Endothelial cell of umbilical vein (primary cell): Measurements from ENCODE around the gene CCDC9. TPM values are rescaled to one million over a fixed set of nuclear protein-coding genes. Genes with fewer than 3 reads are reported as not detected.
"Not testable (repeated sequence)": the region's sequence is repeated elsewhere in the genome, so short reads cannot be mapped to it uniquely, and the experiment has no call there.

Experiments used
- BruUV-seq: library from RNA; stranded (reverse); fragments of 400-500 nt; replicated peaks from 2 replicates; lab custom pipeline; 2021; lab: Mats Ljungman, UMichigan
- CTCF ChIA-PET: fragments of 300-600, 350-600 bp; sonication (Branson Sonifier 250); formaldehyde crosslinking; loops from one replicate; lab custom pipeline; 2021; ENCODE audit warnings: antibody characterized with exemption, inconsistent platforms; lab: Charles Lee
- POLR2A ChIA-PET: fragments of 300-600, 350-600 bp; sonication (Branson Sonifier 250); formaldehyde crosslinking; loops from one replicate; lab custom pipeline; 2021; ENCODE audit warnings: antibody characterized with exemption, inconsistent platforms; lab: Charles Lee
- DNase-seq: peaks from one replicate; pipeline ENCODE4 v3.0.0-alpha.2; 2011; ENCODE audit warnings: low read depth, low spot score
- FAIRE-seq: peaks from 2 replicates; lab custom pipeline; 2011; peaks lifted over from hg19 to GRCh38; lab: Jason Lieb, UNC
- H2AFZ ChIP-seq: 2 replicates; pipeline ENCODE4 v1.6.0; 2012; ENCODE audit warnings: low read depth, low read length, control low read depth, inconsistent platforms
- H3K27ac ChIP-seq: 2 replicates; pipeline ENCODE4 v1.5.1; 2011; ENCODE audit warnings: low read depth, mild to moderate bottlenecking, control low read depth, low read length, moderate library complexity; ENCODE audit not compliant: insufficient read depth
- H3K27me3 ChIP-seq, 2 experiments: 2 replicates each; pipeline versions ENCODE4 v1.6.0 to v1.6.1; 2011; ENCODE audit warnings: low read length in 2 of 2, mixed read lengths in 1 of 2; ENCODE audit not compliant: control insufficient read depth in 2 of 2, insufficient read depth in 2 of 2
- H3K36me3 ChIP-seq, 2 experiments: 2 replicates in 1 of 2; 3 replicates in 1 of 2; pipeline ENCODE4 v1.5.1; 2011; ENCODE audit warnings: low read length in 2 of 2, mild to moderate bottlenecking in 1 of 2, moderate library complexity in 1 of 2; ENCODE audit not compliant: control insufficient read depth in 2 of 2, insufficient read depth in 2 of 2; ENCODE audit errors: extremely low read depth in 1 of 2
- H3K4me1 ChIP-seq: 3 replicates; pipeline ENCODE4 v1.5.1; 2011; ENCODE audit warnings: mild to moderate bottlenecking, low read length; ENCODE audit not compliant: control insufficient read depth, insufficient read depth; ENCODE audit errors: extremely low read depth
- H3K4me2 ChIP-seq: 2 replicates; pipeline ENCODE4 v1.6.1; 2011; ENCODE audit warnings: low read length, control low read depth, mixed read lengths; ENCODE audit not compliant: insufficient read depth
- H3K4me3 ChIP-seq, 3 experiments: fragments of 200-600 bp in 1 of 3; sonication (generic), shearing (Covaris generic) in 1 of 3; replicated peaks in 1 of 3; 2 replicates each; pipeline ENCODE4 v1.5.1; 2011 to 2016; ENCODE audit warnings: control low read depth in 3 of 3, low read length in 3 of 3, mild to moderate bottlenecking in 2 of 3, inconsistent platforms in 1 of 3, low read depth in 1 of 3, moderate library complexity in 1 of 3; ENCODE audit not compliant: insufficient read depth in 1 of 3
- H3K79me2 ChIP-seq: 2 replicates; pipeline ENCODE4 v1.6.0; 2012; ENCODE audit warnings: low read length, inconsistent platforms; ENCODE audit not compliant: control insufficient read depth, insufficient read depth
- H3K9ac ChIP-seq: replicated peaks from 2 replicates; pipeline ENCODE3; 2011; ENCODE audit warnings: low read length, control low read depth; ENCODE audit not compliant: insufficient read depth; ENCODE audit errors: extremely low read depth
- H3K9me1 ChIP-seq: replicated peaks from 3 replicates; pipeline ENCODE4 v1.6.0; 2011; ENCODE audit warnings: mild to moderate bottlenecking, low read length; ENCODE audit not compliant: control insufficient read depth, insufficient read depth; ENCODE audit errors: extremely low read depth
- H3K9me3 ChIP-seq: replicated peaks from 2 replicates; pipeline ENCODE4 v1.5.1; 2012; ENCODE audit warnings: low read length, inconsistent platforms; ENCODE audit not compliant: control insufficient read depth, insufficient read depth
- H4K20me1 ChIP-seq: replicated peaks from 2 replicates; pipeline ENCODE3; 2011; ENCODE audit warnings: mild to moderate bottlenecking, low read length; ENCODE audit not compliant: control insufficient read depth, insufficient read depth; ENCODE audit errors: extremely low read depth
- FOS ChIP-seq: IDR thresholded peaks from 2 replicates; pipeline ENCODE4 v1.6.1; 2011; ENCODE audit warnings: mild to moderate bottlenecking, low read length, moderate library complexity, borderline replicate concordance; ENCODE audit not compliant: insufficient read depth
- GATA2 ChIP-seq: IDR thresholded peaks from 2 replicates; pipeline ENCODE4 v1.7.0; 2011; ENCODE audit warnings: low read depth, mild to moderate bottlenecking, moderate library complexity, mixed read lengths, low read length; ENCODE audit not compliant: insufficient read length, insufficient read depth
- dilution Hi-C: fragments of 300-500 bp; cut with MboI; formaldehyde crosslinking; loops from one replicate; pipeline ENCODE4 v1.15.0; 2019; ENCODE audit warnings: low sequenced_read_pairs; ENCODE audit not compliant: extremely low pct_ligation_motif_present
- intact Hi-C: fragments of 100-400 bp; cut with micrococcal nuclease; formaldehyde crosslinking; loops from one replicate; pipeline ENCODE4 v1.10.0; 2022
- polyA plus RNA-seq, 4 experiments: library from polyadenylated mRNA; depleted of rRNA in 3 of 4; stranded (reverse) in 3 of 4; unstranded in 1 of 4; fragments of >200 nt; gene quantifications; 2 replicates each; pipeline versions ENCODE4 v1.2.1 to v1.2.3, GENCODE V29; 2011 to 2012; ENCODE audit warnings: missing spikeins in 1 of 4
- total RNA-seq: library from RNA; stranded (reverse); gene quantifications from 2 replicates; pipeline ENCODE4 v1.2.3, GENCODE V29; 2021

Gene CCDC9
- total and polyA plus RNA-seq, 2 donors (not counting 3 experiments of a cell fraction or from before 2014, with no cell fraction given), result 6.0 to 26.9 TPM

DNA sequence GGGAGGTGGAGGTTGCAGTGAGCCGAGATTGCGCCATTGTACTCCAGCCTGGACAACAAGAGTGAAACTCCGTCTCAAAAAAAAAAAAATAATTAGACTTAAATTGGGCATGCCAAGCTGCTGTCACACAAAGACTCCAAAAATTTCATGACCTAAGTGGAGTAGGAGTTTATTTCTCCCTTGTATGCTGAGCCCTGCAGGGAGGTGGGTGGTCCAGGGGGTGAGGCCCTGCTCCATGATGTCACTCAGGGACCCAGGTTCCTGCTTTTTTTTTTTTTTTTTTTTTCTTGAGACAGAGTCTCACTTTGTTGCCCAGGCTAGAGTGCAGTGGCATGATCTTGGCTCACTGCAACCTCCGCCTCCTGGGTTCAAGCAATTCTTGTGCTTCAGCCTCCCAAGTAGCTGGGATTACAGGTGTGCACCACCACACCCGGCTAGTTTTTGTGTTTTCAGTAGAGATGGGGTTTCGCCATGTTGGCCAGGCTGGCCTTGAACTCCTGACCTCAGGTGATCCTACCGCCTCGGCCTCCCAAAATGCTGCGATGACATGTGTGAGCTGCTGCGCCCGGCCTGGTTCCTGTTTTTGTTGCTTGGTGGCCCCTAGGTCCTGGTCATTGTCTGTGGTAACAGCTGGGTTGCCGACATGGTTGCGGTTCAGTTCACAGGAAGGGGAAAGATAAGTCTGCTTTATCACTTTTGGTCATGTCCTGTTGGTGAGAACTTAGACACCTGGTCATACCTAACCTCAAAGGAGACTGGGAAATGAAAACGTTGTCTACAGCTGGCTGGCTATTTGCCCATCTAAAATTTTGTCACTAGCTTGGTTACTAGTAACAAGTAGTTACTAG is 5.8 kb downstream of the CCDC9 start:
- POLR2A ChIA-PET, result interaction anchor here (0.8 kb wide), 2 partner anchors 12 to 129 kb away, joined by 3 to 4 read pairs; partner anchors contain the start of gene INAFM1
- H3K27ac ChIP-seq, BruUV-seq, DNase-seq, H3K4me2 ChIP-seq, CTCF ChIA-PET, H3K4me1 ChIP-seq, dilution Hi-C loops, H3K9ac ChIP-seq, H2AFZ ChIP-seq, H3K27me3 ChIP-seq, H4K20me1 ChIP-seq, H3K4me3 ChIP-seq, FAIRE-seq, H3K9me1 ChIP-seq, intact Hi-C loops, H3K79me2 ChIP-seq, H3K9me3 ChIP-seq: not testable (repeated sequence)
- H3K36me3 ChIP-seq, result peaks cover 10 to 35% of the 10 kb centered on the region in 2 experiments

DNA sequence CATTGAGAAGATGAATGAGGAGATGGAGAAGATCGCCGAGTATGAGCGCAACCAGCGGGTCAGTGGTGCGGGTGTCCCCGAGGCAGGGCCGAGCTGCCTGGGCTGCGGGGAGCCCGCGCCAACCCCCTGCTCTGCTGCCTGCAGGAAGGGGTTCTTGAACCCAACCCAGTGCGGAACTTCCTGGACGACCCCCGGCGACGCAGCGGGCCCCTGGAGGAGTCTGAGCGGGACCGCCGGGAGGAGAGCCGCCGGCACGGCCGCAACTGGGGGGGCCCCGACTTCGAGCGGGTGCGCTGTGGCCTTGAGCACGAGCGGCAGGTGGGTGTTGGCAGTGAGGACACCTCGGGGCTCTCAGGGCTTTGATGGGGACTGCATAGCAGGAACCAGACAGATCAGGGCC is 8.3 kb downstream of the CCDC9 start:
- Histone ChIP-seq H3K27ac (no peak overlapping the region), H3K36me3 (peaks cover 5 to 36% of the 10 kb centered on the region in 2 experiments), H3K9ac (no peak overlapping the region), H3K79me2 (no peaks in the 10 kb centered on the region), H3K27me3 (no peaks in the 10 kb centered on the region), H2AFZ (no peak overlapping the region), H3K4me3 (no peak overlapping the region), H3K4me1 (no peaks in the 10 kb centered on the region), H4K20me1 (no peaks in the 10 kb centered on the region), H3K4me2 (no peak overlapping the region), H3K9me1 (no peaks in the 10 kb centered on the region), H3K9me3 (no peaks in the 10 kb centered on the region)
- ChIA-PET CTCF (no interaction called here), POLR2A (no interaction called here)
- no peak for DNase-seq
- intact Hi-C loops (no loop called here), dilution Hi-C loops (no loop called here)
- no peak for FAIRE-seq
- TF ChIP-seq GATA2, result no peak
- TF ChIP-seq FOS, result no peak
- no TSS peak for BruUV-seq
